COLO829 (cell line): Measurements from ENCODE around the gene SH3RF3.

Experiments used
- DNase-seq: peaks from one replicate; pipeline ENCODE4 v3.0.0; 2012; ENCODE audit warnings: low spot score

The SH3RF3 gene

GRCh38 chr2:109437325-109438090 is 308.5 kb downstream of the SH3RF3 start:
- DNase-seq, result no peak

- no peak for DNase-seq
These were observed 309.1 kb downstream of the SH3RF3 start for GRCh38 chr2:109438146-109438545.

GRCh38 chr2:109438773-109439389 is 309.9 kb downstream of the SH3RF3 start:
- no peak for DNase-seq

GRCh38 chr2:109439390-109439786 is 310.4 kb downstream of the SH3RF3 start:
- DNase-seq, result no peak

GRCh38 chr2:109439986-109440385 is 311.0 kb downstream of the SH3RF3 start:
- DNase-seq, result no peak

- no peak for DNase-seq
These were observed 311.6 kb downstream of the SH3RF3 start for GRCh38 chr2:109440499-109441156.

GRCh38 chr2:109442715-109443319 is 313.8 kb downstream of the SH3RF3 start:
- DNase-seq, result no peak

- DNase-seq, result no peak
These were observed 315.9 kb downstream of the SH3RF3 start for GRCh38 chr2:109444916-109445315.

- DNase-seq, result no peak
These were observed 317.5 kb downstream of the SH3RF3 start for GRCh38 chr2:109446278-109447131.

GRCh38 chr2:109447251-109447661 is 318.3 kb downstream of the SH3RF3 start:
- no peak for DNase-seq

- DNase-seq, result no peak
These were observed 318.8 kb downstream of the SH3RF3 start for GRCh38 chr2:109447776-109448175.

- DNase-seq, result no peak
These were observed 319.2 kb downstream of the SH3RF3 start for GRCh38 chr2:109448207-109448606.

GRCh38 chr2:109448946-109449788 is 320.2 kb downstream of the SH3RF3 start:
- no peak for DNase-seq

- DNase-seq, result no peak
These were observed 321.7 kb downstream of the SH3RF3 start for GRCh38 chr2:109450574-109451273.

GRCh38 chr2:109451671-109452070 is 322.7 kb downstream of the SH3RF3 start:
- no peak for DNase-seq

- DNase-seq, result no peak
These were observed 323.6 kb downstream of the SH3RF3 start for GRCh38 chr2:109452318-109453305.

- DNase-seq, result no peak
These were observed 324.5 kb downstream of the SH3RF3 start for GRCh38 chr2:109453371-109453995.

- DNase-seq, result no peak
These were observed 325.3 kb downstream of the SH3RF3 start for GRCh38 chr2:109454304-109454703.
